ENCODE measurements around the gene CERT1.

Gene CERT1

DNA sequence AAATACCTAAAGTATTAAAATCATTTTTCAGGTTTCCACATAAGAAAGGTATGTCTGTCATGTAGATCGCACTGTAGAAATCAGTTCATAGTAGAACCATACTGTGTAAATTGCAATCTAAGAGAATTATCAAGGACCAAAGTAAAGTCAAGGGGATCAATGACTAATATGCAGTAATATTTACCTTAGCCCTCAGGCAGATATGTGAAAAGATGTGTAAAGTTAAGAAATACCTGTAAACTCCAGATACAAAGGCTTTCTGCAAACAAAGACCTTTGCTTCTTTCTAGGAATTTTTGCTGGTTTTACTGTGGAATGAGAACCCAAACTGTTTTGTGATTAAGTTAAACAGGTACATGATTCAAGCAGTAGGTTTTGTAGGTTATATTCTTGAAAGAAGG, 11.8 kb upstream of the CERT1 start:
- H3K27ac ChIP-seq = no peak overlapping the region
- no peak for TF ChIP-seq ZFX (IDR thresholded peaks at IDR 0.05)

DNA sequence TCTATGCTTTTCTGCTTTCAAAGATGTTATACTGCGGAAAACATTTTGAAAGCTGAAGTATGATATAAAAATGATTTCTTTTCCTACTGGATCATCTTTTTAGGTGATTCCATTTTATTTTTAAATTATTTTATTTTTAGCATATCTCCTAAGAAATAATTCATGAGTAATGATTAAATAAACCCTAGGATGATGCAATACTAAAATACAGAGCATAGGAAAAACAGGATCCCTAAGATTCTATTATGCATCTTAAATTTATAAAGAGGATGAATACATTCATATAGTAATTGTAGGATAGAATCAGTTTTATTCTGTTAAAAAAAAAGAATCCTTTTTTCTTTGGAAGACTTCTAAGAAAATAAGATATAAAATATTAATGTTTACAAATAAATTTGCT, 11.1 kb upstream of the CERT1 start:
- TF ChIP-seq ZFX (IDR thresholded peaks at IDR 0.05) = no peak
- TF ChIP-seq, protein P1, sequence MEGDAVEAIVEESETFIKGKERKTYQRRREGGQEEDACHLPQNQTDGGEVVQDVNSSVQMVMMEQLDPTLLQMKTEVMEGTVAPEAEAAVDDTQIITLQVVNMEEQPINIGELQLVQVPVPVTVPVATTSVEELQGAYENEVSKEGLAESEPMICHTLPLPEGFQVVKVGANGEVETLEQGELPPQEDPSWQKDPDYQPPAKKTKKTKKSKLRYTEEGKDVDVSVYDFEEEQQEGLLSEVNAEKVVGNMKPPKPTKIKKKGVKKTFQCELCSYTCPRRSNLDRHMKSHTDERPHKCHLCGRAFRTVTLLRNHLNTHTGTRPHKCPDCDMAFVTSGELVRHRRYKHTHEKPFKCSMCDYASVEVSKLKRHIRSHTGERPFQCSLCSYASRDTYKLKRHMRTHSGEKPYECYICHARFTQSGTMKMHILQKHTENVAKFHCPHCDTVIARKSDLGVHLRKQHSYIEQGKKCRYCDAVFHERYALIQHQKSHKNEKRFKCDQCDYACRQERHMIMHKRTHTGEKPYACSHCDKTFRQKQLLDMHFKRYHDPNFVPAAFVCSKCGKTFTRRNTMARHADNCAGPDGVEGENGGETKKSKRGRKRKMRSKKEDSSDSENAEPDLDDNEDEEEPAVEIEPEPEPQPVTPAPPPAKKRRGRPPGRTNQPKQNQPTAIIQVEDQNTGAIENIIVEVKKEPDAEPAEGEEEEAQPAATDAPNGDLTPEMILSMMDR (conservative IDR thresholded peaks at IDR 0.05) = no peak
- no peak overlapping the region for H3K27ac ChIP-seq

DNA sequence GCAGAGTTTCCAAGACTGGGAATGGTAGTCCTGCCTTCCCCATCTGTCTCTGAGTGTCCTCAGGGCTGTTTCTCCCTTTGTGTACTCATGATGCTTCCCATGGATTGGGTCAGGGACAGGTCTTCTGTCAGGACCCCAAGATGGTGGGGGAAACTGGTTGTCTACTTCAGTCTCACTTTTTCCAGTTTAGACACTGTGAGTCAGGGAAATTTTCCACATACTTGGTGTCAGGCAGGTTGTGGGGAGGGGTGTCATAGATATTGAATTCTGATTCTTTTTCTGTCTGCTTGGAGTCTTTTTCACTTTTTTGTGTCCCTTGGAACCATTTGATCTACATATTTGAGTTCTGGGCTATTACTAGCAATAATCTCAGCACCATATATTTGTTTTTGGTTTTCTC, 10.6 kb upstream of the CERT1 start:
- no peak overlapping the region for H3K27ac ChIP-seq
- no peak for TF ChIP-seq ZFX (IDR thresholded peaks at IDR 0.05)
- TF ChIP-seq, protein P1 (conservative IDR thresholded peaks at IDR 0.05) = no peak

DNA sequence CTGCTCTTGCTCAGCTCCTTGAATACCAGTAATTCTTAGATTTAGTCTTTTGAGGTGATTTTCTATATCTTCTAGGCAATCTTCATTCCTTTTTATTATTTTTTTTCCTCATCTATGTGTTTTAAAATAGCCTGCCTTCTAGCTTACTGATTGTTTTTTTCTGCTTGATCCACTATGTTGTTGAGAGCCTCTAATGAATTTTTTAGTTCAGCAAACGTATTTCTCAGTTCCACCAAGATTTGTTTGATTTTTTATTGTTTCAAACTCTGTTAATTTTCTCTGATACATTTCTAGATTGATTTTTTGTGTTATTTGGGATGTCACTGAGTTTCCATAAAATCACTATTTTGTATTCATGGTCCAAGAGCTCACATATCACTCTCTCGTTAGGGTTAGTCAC, 9.8 kb upstream of the CERT1 start:
- no peak for TF ChIP-seq ZFX (IDR thresholded peaks at IDR 0.05)
- TF ChIP-seq, protein P1 (conservative IDR thresholded peaks at IDR 0.05) = no peak
- H3K27ac ChIP-seq = no peak overlapping the region

DNA sequence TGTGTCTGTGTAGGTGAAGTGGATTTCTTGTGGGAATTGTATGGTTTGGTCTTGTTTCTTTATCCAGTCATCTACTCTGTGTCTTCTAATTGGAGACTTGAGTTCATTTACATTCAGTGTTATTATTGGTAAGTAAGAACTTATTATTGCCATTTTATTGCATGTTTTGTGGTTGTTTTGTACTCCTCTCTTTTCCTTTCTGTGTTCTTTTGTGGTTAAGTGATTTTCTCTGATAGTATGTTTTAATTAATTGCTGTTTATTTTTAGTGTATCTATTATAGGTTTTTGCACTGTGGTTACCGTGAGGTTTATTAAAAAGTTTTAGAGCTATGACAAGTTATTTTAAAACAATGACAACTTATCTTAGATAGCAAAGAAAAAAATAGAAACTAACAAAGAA, 8.3 kb upstream of the CERT1 start:
- H3K27ac ChIP-seq = no peak overlapping the region
- no peak for TF ChIP-seq ZFX (IDR thresholded peaks at IDR 0.05)
- TF ChIP-seq, protein P1 (conservative IDR thresholded peaks at IDR 0.05) = no peak

DNA sequence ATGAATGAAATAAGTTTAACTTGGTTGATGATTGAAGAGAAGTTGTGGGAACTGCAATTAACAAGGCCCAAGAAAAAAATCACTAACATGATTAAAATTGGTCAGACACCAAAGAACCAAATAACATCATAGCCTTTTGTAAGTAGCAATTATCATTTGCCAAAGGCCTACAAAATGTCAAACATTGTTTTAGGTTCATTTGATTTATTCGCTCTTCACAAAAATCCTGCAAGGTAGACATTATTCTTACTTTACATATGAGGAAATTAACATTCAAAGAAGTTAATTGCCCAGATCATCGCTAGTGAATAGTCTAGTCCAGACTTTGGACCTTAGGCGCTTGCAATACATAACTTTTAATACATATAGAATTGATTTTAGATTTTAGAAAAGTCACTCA, 2.9 kb upstream of the CERT1 start:
- no peak for TF ChIP-seq ZFX (IDR thresholded peaks at IDR 0.05)
- TF ChIP-seq, protein P1 (conservative IDR thresholded peaks at IDR 0.05) = no peak
- no peak overlapping the region for H3K27ac ChIP-seq

DNA sequence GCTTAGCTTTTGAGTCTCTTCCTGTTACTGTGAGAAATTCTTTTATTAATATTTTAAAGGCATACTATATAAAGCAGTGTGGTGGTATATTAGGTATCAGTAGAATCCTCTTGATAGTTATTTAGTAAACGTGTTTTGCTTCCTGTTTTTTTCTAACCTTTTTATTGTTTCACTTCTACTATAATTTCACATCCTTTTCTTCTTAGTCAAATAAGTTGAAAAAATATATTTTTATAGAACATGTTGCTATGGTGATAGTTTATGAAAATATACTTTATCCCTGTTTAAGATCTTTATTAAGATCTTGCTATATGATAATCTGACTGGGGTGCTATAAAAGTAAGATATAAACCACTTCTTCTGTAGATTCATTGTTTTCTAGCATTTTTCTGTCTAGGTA, 2.4 kb upstream of the CERT1 start:
- TF ChIP-seq ZFX (IDR thresholded peaks at IDR 0.05) = no peak
- TF ChIP-seq, protein P1 (conservative IDR thresholded peaks at IDR 0.05) = no peak
- H3K27ac ChIP-seq = no peak overlapping the region

DNA sequence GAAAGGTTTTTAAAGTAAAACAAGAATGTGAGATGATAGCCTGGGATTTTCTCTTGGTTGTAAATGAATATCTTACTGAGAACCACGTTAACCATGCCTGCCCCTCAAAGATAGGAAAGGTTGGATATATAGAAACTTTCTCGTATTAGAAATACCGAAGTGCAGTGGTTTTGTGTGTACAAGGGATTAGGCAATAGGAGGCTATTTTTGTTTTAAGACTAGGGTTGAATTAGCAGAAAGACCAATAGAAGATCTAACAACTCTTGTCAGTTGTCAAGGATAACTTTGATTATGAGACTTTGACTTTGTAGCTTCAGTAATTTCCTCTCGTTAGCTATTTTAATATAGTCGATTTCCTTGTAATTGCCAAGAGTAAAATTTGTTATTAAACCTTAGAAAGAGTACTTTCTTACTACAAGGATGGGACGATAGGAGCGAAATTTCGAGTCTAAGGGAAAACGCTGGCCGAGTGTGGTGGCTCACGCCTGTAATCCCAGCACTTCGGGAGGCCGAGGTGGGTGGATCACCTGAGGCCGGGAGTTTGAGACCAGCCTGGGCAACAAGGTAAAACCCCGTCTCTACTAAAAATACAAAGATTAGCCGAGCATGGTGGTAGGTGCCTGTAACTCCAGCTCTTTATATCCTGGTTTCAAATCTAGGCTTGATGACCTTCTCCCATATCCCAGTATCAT, 1.1 kb upstream of the CERT1 start:
- TF ChIP-seq ZFX (IDR thresholded peaks at IDR 0.05) = no peak
- TF ChIP-seq, protein P1 (conservative IDR thresholded peaks at IDR 0.05) = no peak
- H3K27ac ChIP-seq = peak overlapping the region; percentile 90
